Calu3 (cell line): ENCODE measurements around the gene EFCAB9. TPM values are rescaled to one million over a fixed set of nuclear protein-coding genes. Genes with fewer than 3 reads are reported as not detected.

Source experiments
- BruUV-seq: library from RNA; stranded (reverse); fragments of 400-500 nt; replicated peaks from 2 replicates; lab custom pipeline; 2021; lab: Mats Ljungman, UMichigan
- CTCF ChIA-PET: fragments of 300-600 bp; sonication (Branson Sonifier 250); formaldehyde crosslinking; loops from one replicate; lab custom pipeline; 2022; ENCODE audit warnings: antibody characterized with exemption; lab: Charles Lee
- DNase-seq: peaks from one replicate; pipeline ENCODE4 v3.0.0; 2022
- H3K27ac Mint-ChIP-seq: one replicate; pipeline ENCODE4 v1.8.0; 2022; ENCODE audit warnings: mixed read lengths; ENCODE audit not compliant: unreplicated experiment
- H3K27me3 Mint-ChIP-seq: one replicate; pipeline ENCODE4 v1.8.0; 2022; ENCODE audit warnings: mixed read lengths; ENCODE audit not compliant: unreplicated experiment
- H3K36me3 Mint-ChIP-seq: one replicate; pipeline ENCODE4 v1.8.0; 2022; ENCODE audit warnings: mild to moderate bottlenecking, moderate library complexity, mixed read lengths; ENCODE audit not compliant: insufficient read depth, unreplicated experiment
- H3K4me1 Mint-ChIP-seq: one replicate; pipeline ENCODE4 v1.8.0; 2022; ENCODE audit warnings: mild to moderate bottlenecking, low read depth, mixed read lengths; ENCODE audit not compliant: unreplicated experiment
- H3K4me3 Mint-ChIP-seq: one replicate; pipeline ENCODE4 v1.8.0; 2022; ENCODE audit warnings: mild to moderate bottlenecking, low read depth, moderate library complexity, mixed read lengths; ENCODE audit not compliant: unreplicated experiment
- H3K9me3 Mint-ChIP-seq: one replicate; pipeline ENCODE4 v1.8.0; 2022; ENCODE audit warnings: low read depth, mixed read lengths; ENCODE audit not compliant: unreplicated experiment
- intact Hi-C: fragments of 100-400 bp; cut with micrococcal nuclease; formaldehyde crosslinking; loops from one replicate; pipeline ENCODE4 v1.10.0; 2022; ENCODE audit not compliant: unreplicated experiment
- total RNA-seq: library from RNA; stranded (reverse); gene quantifications from 2 replicates; pipeline ENCODE4 v1.2.3, GENCODE V29; 2022
- TF ChIP-seq, protein P1 (sequence below): fragments of 200-600 bp; IDR thresholded peaks from one replicate; pipeline ENCODE4 v1.8.0; 2022; ENCODE audit warnings: antibody characterized with exemption; ENCODE audit not compliant: unreplicated experiment

The EFCAB9 gene
- total RNA-seq, 1 experiment from 2014 or later: not detected

DNA sequence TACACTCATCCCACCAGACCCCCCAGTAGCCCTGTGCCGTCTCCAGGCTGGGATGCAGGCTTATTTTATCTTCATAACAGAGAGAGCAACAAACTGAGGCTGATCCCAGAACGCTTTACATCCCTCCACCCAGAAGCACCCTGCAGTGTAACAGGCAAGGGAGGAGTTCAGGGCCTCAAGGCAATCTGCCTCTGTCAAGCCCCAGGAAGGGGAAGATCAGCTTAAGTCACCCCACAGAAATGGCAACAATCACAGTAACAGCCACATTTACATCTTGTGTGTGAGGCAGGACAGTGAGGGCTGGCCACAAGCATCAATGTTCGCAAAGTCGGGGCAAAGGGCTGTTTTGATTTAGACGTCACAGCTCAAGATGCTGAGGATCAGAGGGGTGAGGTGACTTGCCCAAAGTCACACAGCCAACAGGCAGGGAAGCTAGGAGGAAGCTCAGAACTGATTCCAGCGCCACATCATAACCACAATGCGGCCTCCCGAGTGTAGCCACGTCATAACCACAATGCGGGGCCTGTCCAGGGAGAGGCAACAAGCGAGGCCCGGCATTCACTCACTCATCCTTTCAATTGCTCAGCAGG is 20.3 kb upstream of the EFCAB9 start:
- Mint-ChIP-seq H3K9me3 (no peaks in the 10 kb centered on the region), H3K27me3 (no peaks in the 10 kb centered on the region), H3K36me3 (peaks cover 4% of the 10 kb centered on the region), H3K4me3 (no peak overlapping the region), H3K4me1 (peaks cover 8% of the 10 kb centered on the region), H3K27ac (no peak overlapping the region)
- TF ChIP-seq, protein P1, sequence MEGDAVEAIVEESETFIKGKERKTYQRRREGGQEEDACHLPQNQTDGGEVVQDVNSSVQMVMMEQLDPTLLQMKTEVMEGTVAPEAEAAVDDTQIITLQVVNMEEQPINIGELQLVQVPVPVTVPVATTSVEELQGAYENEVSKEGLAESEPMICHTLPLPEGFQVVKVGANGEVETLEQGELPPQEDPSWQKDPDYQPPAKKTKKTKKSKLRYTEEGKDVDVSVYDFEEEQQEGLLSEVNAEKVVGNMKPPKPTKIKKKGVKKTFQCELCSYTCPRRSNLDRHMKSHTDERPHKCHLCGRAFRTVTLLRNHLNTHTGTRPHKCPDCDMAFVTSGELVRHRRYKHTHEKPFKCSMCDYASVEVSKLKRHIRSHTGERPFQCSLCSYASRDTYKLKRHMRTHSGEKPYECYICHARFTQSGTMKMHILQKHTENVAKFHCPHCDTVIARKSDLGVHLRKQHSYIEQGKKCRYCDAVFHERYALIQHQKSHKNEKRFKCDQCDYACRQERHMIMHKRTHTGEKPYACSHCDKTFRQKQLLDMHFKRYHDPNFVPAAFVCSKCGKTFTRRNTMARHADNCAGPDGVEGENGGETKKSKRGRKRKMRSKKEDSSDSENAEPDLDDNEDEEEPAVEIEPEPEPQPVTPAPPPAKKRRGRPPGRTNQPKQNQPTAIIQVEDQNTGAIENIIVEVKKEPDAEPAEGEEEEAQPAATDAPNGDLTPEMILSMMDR: no peak
- no peak for DNase-seq
- CTCF ChIA-PET: interaction anchor here (1.3 kb wide), 1 partner anchor 11 kb away, joined by 3 read pairs; no protein-coding TSS in a partner anchor
- BruUV-seq: no TSS peak
- intact Hi-C loops: no loop called here

DNA sequence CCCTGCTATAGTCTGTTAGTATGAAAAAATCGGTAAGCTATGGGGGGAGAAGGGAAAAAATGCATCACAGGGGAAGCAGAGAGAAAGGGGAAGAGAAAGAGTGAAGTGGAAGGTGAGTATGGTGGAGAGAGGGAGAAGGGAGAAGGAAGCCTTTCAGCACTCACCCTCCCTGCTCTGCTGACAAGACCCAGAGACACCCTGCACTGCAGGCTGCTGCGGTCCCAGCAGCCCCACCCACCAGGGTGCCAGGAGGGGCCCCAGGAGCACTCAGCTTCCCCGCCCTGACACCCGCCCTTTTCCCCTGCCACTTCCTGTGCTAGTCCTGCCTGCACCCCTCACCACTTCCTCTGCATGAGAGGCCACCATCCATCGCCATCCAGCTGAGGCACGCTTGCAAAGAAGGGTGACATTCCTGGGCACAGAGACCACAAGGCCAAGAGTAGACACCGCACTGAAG is 18.7 kb upstream of the EFCAB9 start:
- intact Hi-C loops: no loop called here
- TF ChIP-seq, protein P1: no peak
- Mint-ChIP-seq H3K36me3 (peaks cover 4% of the 10 kb centered on the region), H3K27ac (no peak overlapping the region), H3K4me1 (peaks cover 8% of the 10 kb centered on the region), H3K4me3 (no peak overlapping the region), H3K9me3 (no peaks in the 10 kb centered on the region), H3K27me3 (no peaks in the 10 kb centered on the region)
- no TSS peak for BruUV-seq
- no peak for DNase-seq
- CTCF ChIA-PET: no interaction called here

DNA sequence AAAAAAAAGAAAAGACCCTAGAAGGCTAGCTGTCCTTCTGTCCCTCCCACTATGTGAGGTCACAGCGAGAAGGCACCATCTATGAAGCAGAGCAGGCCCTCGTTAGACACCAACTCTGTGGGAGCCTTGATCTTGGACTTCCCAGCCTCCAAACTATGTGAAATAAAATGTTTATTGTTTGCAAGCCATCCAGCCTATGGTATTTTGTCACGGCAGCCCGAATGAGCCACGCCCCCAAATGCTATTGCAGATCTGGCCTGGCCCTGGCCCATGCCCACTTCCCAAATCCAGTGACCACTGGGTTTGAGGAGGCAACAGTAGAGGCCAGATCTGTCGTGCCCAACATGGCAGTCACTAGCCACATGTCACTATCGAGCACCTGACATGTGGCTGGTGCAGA is 16.8 kb upstream of the EFCAB9 start:
- no TSS peak for BruUV-seq
- Mint-ChIP-seq H3K27ac (no peak overlapping the region), H3K9me3 (no peaks in the 10 kb centered on the region), H3K27me3 (no peaks in the 10 kb centered on the region), H3K4me1 (peaks cover 8% of the 10 kb centered on the region), H3K36me3 (peaks cover 4% of the 10 kb centered on the region), H3K4me3 (no peak overlapping the region)
- TF ChIP-seq, protein P1: no peak
- no peak for DNase-seq
- intact Hi-C loops: no loop called here
- CTCF ChIA-PET: interaction anchor here (1.1 kb wide), 1 partner anchor 11 kb away, joined by 3 read pairs; the partner anchor contains the start of gene STK10

DNA sequence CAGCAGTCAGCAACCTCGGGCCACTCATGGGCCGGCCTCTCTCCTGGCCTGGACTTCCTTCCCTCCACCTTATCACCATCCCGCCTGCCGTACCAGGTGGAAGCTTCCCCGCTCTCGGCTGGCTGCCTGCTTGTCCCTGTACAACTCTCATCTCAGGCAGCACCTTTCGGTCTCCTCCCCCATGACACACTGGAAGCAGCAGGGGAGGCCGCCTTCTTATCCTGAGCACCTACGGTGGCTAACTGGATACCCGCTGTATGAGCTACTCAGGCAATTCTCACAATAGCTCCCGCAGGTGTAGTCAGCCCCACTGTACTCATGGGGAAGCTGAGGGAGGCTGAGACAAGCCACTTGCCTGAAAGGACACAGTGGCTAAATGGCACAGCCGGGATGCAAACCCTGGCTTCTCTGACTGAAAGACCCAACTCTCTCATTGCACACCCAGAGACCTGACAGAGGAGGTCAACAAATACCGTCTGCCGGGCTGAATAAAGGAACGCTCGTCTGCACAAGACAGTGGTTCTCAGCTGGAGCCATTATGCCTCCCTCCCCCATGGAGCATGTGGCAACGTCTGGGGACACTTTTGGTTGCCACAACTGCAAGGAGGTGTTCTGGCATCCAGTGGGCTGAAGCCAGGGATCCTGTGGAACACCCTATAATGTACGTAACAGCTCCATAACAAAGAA is 15.5 kb upstream of the EFCAB9 start:
- H3K4me3 Mint-ChIP-seq: no peak overlapping the region
- no TSS peak for BruUV-seq
- H3K27me3 Mint-ChIP-seq: no peaks in the 10 kb centered on the region
- TF ChIP-seq, protein P1: no peak
- H3K9me3 Mint-ChIP-seq: no peaks in the 10 kb centered on the region
- H3K27ac Mint-ChIP-seq: no peak overlapping the region
- CTCF ChIA-PET: interaction anchor here (0.6 kb wide), 1 partner anchor 122 kb away, joined by 4 read pairs; no protein-coding TSS in a partner anchor
- peaks cover 10% of the 10 kb centered on the region for H3K36me3 Mint-ChIP-seq
- peaks cover 8% of the 10 kb centered on the region for H3K4me1 Mint-ChIP-seq
- intact Hi-C loops: no loop called here
- DNase-seq: no peak
